ENCODE results near the gene DAB2IP.
"Not testable (repeated sequence)": the region's sequence is repeated elsewhere in the genome, so short reads cannot be mapped to it uniquely, and the experiment has no call there.

Gene DAB2IP

DNA sequence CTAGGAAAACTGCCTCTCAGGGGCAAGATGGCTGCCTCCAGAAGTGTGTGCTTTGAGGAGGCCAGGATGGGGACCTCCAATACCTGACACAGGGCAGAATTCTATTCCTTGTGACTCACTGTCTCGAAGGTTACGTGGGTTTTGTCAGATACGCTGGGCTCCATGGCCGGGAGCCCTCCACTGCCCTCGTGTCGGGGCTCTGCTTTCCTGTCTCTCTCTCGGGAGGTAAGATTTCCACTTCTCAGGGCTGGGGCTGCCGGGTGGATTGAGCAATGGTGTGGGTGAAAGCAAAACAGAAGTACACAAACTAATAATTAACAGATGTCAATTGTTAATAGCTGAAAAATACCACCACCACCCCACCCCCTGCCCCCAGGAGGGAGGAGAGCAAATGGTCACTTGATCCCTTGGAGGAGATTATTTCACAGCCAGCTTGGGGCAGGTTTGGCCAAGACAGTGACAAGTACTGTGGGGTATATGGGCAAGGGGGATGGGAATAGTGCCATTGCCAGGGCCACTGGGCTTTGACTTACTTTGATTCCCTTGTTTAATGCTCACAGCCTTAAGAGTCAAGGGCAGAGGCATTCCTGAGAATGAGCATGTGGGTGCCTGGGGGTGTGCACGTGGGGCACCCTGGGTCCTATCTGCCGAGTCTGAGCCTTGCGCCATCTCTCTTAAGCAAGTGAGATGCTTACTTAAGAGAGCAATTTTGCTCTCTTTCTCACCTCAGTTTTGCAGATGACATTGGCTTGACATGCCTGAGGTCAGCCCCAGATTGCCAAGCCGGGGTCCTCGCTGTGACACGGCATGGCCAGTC is 28.8 kb upstream of the DAB2IP start:
- H3K14ac ChIP-seq (ENCODE audit: low read length): no peak overlapping the region
- H3K4ac ChIP-seq (ENCODE audit: low read length): no peak overlapping the region

GRCh38 chr9:121623430-121623829 is 28.0 kb upstream of the DAB2IP start:
- not testable (repeated sequence) for H3K9me3 ChIP-seq (replicated peaks in 1 of 2; ENCODE audit: control insufficient read depth in 2 of 2, insufficient read depth in 1 of 2, low read depth in 1 of 2, low read length in 2 of 2); H4K91ac ChIP-seq (ENCODE audit: low read depth, low read length, poor library complexity); H2BK120ac ChIP-seq (ENCODE audit: low read depth, low read length); H2AFZ ChIP-seq (ENCODE audit: low read length); H2BK15ac ChIP-seq (ENCODE audit: low read length); H2AK5ac ChIP-seq (ENCODE audit: low read depth, low read length); H3K4ac ChIP-seq (ENCODE audit: low read length); H3K4me1 ChIP-seq (ENCODE audit: control insufficient read depth in 2 of 2, insufficient read depth in 1 of 2, low read depth in 1 of 2, low read length in 2 of 2); H2BK12ac ChIP-seq (ENCODE audit: low read length); H3K4me3 ChIP-seq (ENCODE audit: low read length in 2 of 2); H3K79me1 ChIP-seq (ENCODE audit: low read depth, low read length); H3K9ac ChIP-seq (ENCODE audit: low read depth, low read length, poor library complexity); H3K27ac ChIP-seq (replicated peaks; ENCODE audit: low read length); DNase-seq (ENCODE audit: low spot score); H2BK5ac ChIP-seq (ENCODE audit: low read length); H4K8ac ChIP-seq (ENCODE audit: low read depth, low read length); H3K23ac ChIP-seq (ENCODE audit: low read depth, low read length, poor library complexity); H3K36me3 ChIP-seq (replicated peaks in 1 of 2; ENCODE audit: control insufficient read depth in 2 of 2, insufficient read depth in 2 of 2, low read length in 2 of 2); H3K14ac ChIP-seq (ENCODE audit: low read length); H3K4me2 ChIP-seq (ENCODE audit: insufficient read depth, low read length, poor library complexity, severe bottlenecking); H3K27me3 ChIP-seq (ENCODE audit: control insufficient read depth in 3 of 3, insufficient read depth in 3 of 3, low read depth in 1 of 3, low read length in 3 of 3); H3K18ac ChIP-seq (ENCODE audit: low read length)
- no CpG with 5 or more reads among the region's 2 CpGs for WGBS, 2 donors (ENCODE audit: extremely low coverage in 2 of 2, insufficient read length in 2 of 2, insufficient replicate concordance in 1 of 2)

More for the DNA sequence above, 28.8 kb upstream of the DAB2IP start:
- H2BK15ac ChIP-seq (ENCODE audit: low read length): no peak overlapping the region
- no peaks in the 10 kb centered on the region for H3K36me3 ChIP-seq (replicated peaks in 1 of 2; ENCODE audit: control insufficient read depth in 2 of 2, insufficient read depth in 2 of 2, low read length in 2 of 2)
- no peak overlapping the region for H3K18ac ChIP-seq (ENCODE audit: low read length)
- no peak overlapping the region for H2BK5ac ChIP-seq (ENCODE audit: low read length)
- no peaks in the 10 kb centered on the region for H3K9me3 ChIP-seq (replicated peaks in 1 of 2; ENCODE audit: control insufficient read depth in 2 of 2, insufficient read depth in 1 of 2, low read depth in 1 of 2, low read length in 2 of 2)
- H3K79me1 ChIP-seq (ENCODE audit: low read depth, low read length): no peaks in the 10 kb centered on the region
- H3K9ac ChIP-seq (ENCODE audit: low read depth, low read length, poor library complexity): no peak overlapping the region
- no peak overlapping the region for H3K27ac ChIP-seq (replicated peaks; ENCODE audit: low read length)
- H2AFZ ChIP-seq (ENCODE audit: low read length): no peak overlapping the region
- H3K27me3 ChIP-seq (ENCODE audit: control insufficient read depth in 3 of 3, insufficient read depth in 3 of 3, low read depth in 1 of 3, low read length in 3 of 3): no peaks in the 10 kb centered on the region
- no CpG with 5 or more reads among the region's 14 CpGs for WGBS, 2 donors (ENCODE audit: extremely low coverage in 2 of 2, insufficient read length in 2 of 2, insufficient replicate concordance in 1 of 2)
- H4K8ac ChIP-seq (ENCODE audit: low read depth, low read length): no peak overlapping the region
- H3K23ac ChIP-seq (ENCODE audit: low read depth, low read length, poor library complexity): no peak overlapping the region
- no peak for DNase-seq (ENCODE audit: low spot score)
- peaks cover 0 to 3% of the 10 kb centered on the region in 2 donors for H3K4me1 ChIP-seq (ENCODE audit: control insufficient read depth in 2 of 2, insufficient read depth in 1 of 2, low read depth in 1 of 2, low read length in 2 of 2)
- no peak overlapping the region for H4K91ac ChIP-seq (ENCODE audit: low read depth, low read length, poor library complexity)
- H2AK5ac ChIP-seq (ENCODE audit: low read depth, low read length): no peak overlapping the region
- H3K4me3 ChIP-seq (ENCODE audit: low read length in 2 of 2): no peak overlapping the region
- H2BK120ac ChIP-seq (ENCODE audit: low read depth, low read length): no peak overlapping the region
- H2BK12ac ChIP-seq (ENCODE audit: low read length): no peak overlapping the region
- no peak overlapping the region for H3K4me2 ChIP-seq (ENCODE audit: insufficient read depth, low read length, poor library complexity, severe bottlenecking)

GRCh38 chr9:121625590-121625989 is 25.8 kb upstream of the DAB2IP start:
- no peak overlapping the region for H4K91ac ChIP-seq (ENCODE audit: low read depth, low read length, poor library complexity)
- H3K27me3 ChIP-seq (ENCODE audit: control insufficient read depth in 3 of 3, insufficient read depth in 3 of 3, low read depth in 1 of 3, low read length in 3 of 3): no peaks in the 10 kb centered on the region
- H2AFZ ChIP-seq (ENCODE audit: low read length): no peak overlapping the region
- H3K18ac ChIP-seq (ENCODE audit: low read length): no peak overlapping the region
- peaks cover 0 to 7% of the 10 kb centered on the region in 2 donors for H3K4me1 ChIP-seq (ENCODE audit: control insufficient read depth in 2 of 2, insufficient read depth in 1 of 2, low read depth in 1 of 2, low read length in 2 of 2)
- no peak overlapping the region for H2BK5ac ChIP-seq (ENCODE audit: low read length)
- H2BK12ac ChIP-seq (ENCODE audit: low read length): no peak overlapping the region
- no peak overlapping the region for H2BK120ac ChIP-seq (ENCODE audit: low read depth, low read length)
- no CpG with 5 or more reads among the region's 3 CpGs for WGBS, 2 donors (ENCODE audit: extremely low coverage in 2 of 2, insufficient read length in 2 of 2, insufficient replicate concordance in 1 of 2)
- H3K4me3 ChIP-seq (ENCODE audit: low read length in 2 of 2): no peak overlapping the region
- no peak overlapping the region for H3K14ac ChIP-seq (ENCODE audit: low read length)
- H3K23ac ChIP-seq (ENCODE audit: low read depth, low read length, poor library complexity): no peak overlapping the region
- H3K9ac ChIP-seq (ENCODE audit: low read depth, low read length, poor library complexity): no peak overlapping the region
- no peaks in the 10 kb centered on the region for H3K9me3 ChIP-seq (replicated peaks in 1 of 2; ENCODE audit: control insufficient read depth in 2 of 2, insufficient read depth in 1 of 2, low read depth in 1 of 2, low read length in 2 of 2)
- no peak overlapping the region for H3K4me2 ChIP-seq (ENCODE audit: insufficient read depth, low read length, poor library complexity, severe bottlenecking)
- H2AK5ac ChIP-seq (ENCODE audit: low read depth, low read length): no peak overlapping the region
- no peaks in the 10 kb centered on the region for H3K79me1 ChIP-seq (ENCODE audit: low read depth, low read length)
- no peak overlapping the region for H3K4ac ChIP-seq (ENCODE audit: low read length)
- H3K27ac ChIP-seq (replicated peaks; ENCODE audit: low read length): no peak overlapping the region
- no peak for DNase-seq (ENCODE audit: low spot score)
- H4K8ac ChIP-seq (ENCODE audit: low read depth, low read length): no peak overlapping the region
- no peak overlapping the region for H2BK15ac ChIP-seq (ENCODE audit: low read length)
- no peaks in the 10 kb centered on the region for H3K36me3 ChIP-seq (replicated peaks in 1 of 2; ENCODE audit: control insufficient read depth in 2 of 2, insufficient read depth in 2 of 2, low read length in 2 of 2)

- H3K9me3 ChIP-seq (replicated peaks in 1 of 2; ENCODE audit: control insufficient read depth in 2 of 2, insufficient read depth in 1 of 2, low read depth in 1 of 2, low read length in 2 of 2): no peaks in the 10 kb centered on the region
- no peaks in the 10 kb centered on the region for H3K36me3 ChIP-seq (replicated peaks in 1 of 2; ENCODE audit: control insufficient read depth in 2 of 2, insufficient read depth in 2 of 2, low read length in 2 of 2)
- H4K91ac ChIP-seq (ENCODE audit: low read depth, low read length, poor library complexity): no peak overlapping the region
- no peaks in the 10 kb centered on the region for H3K79me1 ChIP-seq (ENCODE audit: low read depth, low read length)
- H3K4me3 ChIP-seq (ENCODE audit: low read length in 2 of 2): no peak overlapping the region
- no peak overlapping the region for H3K27ac ChIP-seq (replicated peaks; ENCODE audit: low read length)
- H3K18ac ChIP-seq (ENCODE audit: low read length): no peak overlapping the region
- peaks cover 0 to 7% of the 10 kb centered on the region in 2 donors for H3K4me1 ChIP-seq (ENCODE audit: control insufficient read depth in 2 of 2, insufficient read depth in 1 of 2, low read depth in 1 of 2, low read length in 2 of 2)
- no CpG with 5 or more reads among the region's 4 CpGs for WGBS, 2 donors (ENCODE audit: extremely low coverage in 2 of 2, insufficient read length in 2 of 2, insufficient replicate concordance in 1 of 2)
- H2AK5ac ChIP-seq (ENCODE audit: low read depth, low read length): no peak overlapping the region
- no peak overlapping the region for H2AFZ ChIP-seq (ENCODE audit: low read length)
- H3K9ac ChIP-seq (ENCODE audit: low read depth, low read length, poor library complexity): no peak overlapping the region
- H4K8ac ChIP-seq (ENCODE audit: low read depth, low read length): no peak overlapping the region
- DNase-seq (ENCODE audit: low spot score): no peak
- H3K4ac ChIP-seq (ENCODE audit: low read length): no peak overlapping the region
- no peak overlapping the region for H2BK5ac ChIP-seq (ENCODE audit: low read length)
- no peak overlapping the region for H3K23ac ChIP-seq (ENCODE audit: low read depth, low read length, poor library complexity)
- no peak overlapping the region for H3K14ac ChIP-seq (ENCODE audit: low read length)
- H3K27me3 ChIP-seq (ENCODE audit: control insufficient read depth in 3 of 3, insufficient read depth in 3 of 3, low read depth in 1 of 3, low read length in 3 of 3): no peaks in the 10 kb centered on the region
- no peak overlapping the region for H2BK120ac ChIP-seq (ENCODE audit: low read depth, low read length)
- no peak overlapping the region for H2BK12ac ChIP-seq (ENCODE audit: low read length)
- no peak overlapping the region for H2BK15ac ChIP-seq (ENCODE audit: low read length)
- no peak overlapping the region for H3K4me2 ChIP-seq (ENCODE audit: insufficient read depth, low read length, poor library complexity, severe bottlenecking)
Measured at GRCh38 chr9:121626012-121626411, 25.4 kb upstream of the DAB2IP start.
